ENCODE results near the gene TM7SF2.
"Not testable (repeated sequence)": the region's sequence is repeated elsewhere in the genome, so short reads cannot be mapped to it uniquely, and the experiment has no call there.

TM7SF2 gene

GRCh38 chr11:65114538-65115171, 3.0 kb downstream of the TM7SF2 start:
- Histone ChIP-seq H3K4me1 (peaks cover 5% of the 10 kb centered on the region), H3K4me3 (ENCODE audit: low read depth, low read length) (no peak overlapping the region), H3K36me3 (peaks cover 7% of the 10 kb centered on the region), H3K27me3 (no peaks in the 10 kb centered on the region), H3K9me3 (no peaks in the 10 kb centered on the region)
- no peak for DNase-seq
- TF ChIP-seq, protein P1, sequence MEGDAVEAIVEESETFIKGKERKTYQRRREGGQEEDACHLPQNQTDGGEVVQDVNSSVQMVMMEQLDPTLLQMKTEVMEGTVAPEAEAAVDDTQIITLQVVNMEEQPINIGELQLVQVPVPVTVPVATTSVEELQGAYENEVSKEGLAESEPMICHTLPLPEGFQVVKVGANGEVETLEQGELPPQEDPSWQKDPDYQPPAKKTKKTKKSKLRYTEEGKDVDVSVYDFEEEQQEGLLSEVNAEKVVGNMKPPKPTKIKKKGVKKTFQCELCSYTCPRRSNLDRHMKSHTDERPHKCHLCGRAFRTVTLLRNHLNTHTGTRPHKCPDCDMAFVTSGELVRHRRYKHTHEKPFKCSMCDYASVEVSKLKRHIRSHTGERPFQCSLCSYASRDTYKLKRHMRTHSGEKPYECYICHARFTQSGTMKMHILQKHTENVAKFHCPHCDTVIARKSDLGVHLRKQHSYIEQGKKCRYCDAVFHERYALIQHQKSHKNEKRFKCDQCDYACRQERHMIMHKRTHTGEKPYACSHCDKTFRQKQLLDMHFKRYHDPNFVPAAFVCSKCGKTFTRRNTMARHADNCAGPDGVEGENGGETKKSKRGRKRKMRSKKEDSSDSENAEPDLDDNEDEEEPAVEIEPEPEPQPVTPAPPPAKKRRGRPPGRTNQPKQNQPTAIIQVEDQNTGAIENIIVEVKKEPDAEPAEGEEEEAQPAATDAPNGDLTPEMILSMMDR (IDR thresholded peaks at IDR 0.05; ENCODE audit: low read depth, low read length) = no peak

DNA sequence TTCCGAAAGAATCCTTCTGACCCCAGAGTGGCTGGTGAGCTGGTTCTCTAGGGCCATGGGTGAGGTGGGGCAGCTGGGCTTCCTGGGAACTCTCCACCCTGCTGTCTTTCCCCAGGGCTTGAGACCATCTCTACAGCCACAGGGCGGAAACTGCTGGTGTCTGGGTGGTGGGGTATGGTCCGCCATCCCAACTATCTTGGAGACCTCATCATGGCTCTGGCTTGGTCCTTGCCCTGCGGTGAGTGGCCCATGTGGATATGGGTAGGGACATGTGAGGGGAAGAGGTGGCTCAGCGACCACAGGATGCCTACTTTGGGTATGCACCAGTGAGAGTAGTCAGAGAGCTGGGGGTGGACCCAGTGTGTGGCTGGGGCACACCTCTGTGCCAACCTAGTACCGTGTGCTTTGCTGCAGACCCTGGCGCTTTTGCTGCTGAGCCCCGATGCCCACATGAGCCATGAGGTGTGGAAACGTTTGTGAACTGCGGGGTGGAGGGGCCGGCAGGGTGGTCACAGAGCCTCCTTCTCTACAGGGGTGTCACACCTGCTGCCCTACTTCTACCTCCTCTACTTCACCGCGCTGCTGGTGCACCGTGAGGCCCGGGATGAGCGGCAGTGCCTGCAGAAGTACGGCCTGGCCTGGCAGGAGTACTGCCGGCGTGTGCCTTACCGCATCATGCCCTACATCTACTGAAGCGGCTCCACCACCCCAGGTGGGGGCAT, 3.9 kb downstream of the TM7SF2 start:
- TF ChIP-seq, protein P1 (IDR thresholded peaks at IDR 0.05; ENCODE audit: low read depth, low read length) = no peak
- no peaks in the 10 kb centered on the region for H3K27me3 ChIP-seq
- H3K4me3 ChIP-seq (ENCODE audit: low read depth, low read length) = no peak overlapping the region
- H3K9me3 ChIP-seq = no peaks in the 10 kb centered on the region
- H3K4me1 ChIP-seq = peaks cover 5% of the 10 kb centered on the region
- peaks cover 11% of the 10 kb centered on the region for H3K36me3 ChIP-seq
- no peak for DNase-seq

DNA sequence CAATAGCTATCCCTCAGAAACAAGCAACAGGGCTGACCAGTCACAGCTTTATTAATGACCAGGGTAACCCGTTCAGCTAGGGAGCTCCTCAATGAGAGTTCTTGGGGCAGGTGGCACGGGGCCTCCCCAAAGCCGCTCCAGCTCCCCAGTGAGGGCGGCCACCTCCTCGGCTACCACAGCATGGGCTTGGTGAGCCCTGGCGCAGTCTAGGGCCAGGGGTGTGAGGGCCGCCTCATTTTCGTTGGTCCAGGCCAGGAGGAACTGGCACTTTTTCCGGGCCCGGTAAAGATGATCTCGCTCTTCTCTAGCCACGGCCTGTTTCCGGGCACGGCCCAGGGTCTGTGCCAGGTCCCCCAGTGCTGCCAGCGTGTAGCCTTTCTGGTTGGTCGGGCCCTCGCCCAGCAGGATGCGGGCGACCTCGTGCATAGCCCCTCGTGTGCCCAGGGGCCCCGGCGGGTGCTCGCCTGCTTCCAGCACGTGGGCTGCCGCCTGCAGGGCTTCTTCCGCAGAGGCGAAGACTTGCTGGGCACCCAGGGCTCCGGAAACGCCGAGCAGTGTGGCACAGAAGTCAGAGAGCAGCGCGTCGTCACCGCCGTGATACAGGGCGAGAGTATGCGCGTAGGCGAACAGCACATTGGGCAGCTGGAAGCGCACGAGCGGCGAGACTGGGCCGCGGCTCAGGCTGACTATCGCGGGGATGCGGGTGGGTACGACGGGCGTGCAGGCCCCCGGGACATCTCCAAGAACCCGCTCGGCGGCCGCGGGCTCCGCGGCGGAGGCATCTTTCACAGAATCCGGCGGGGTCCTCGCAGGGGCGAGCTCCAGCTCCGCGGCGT, 4.9 kb downstream of the TM7SF2 start:
- H3K27me3 ChIP-seq = no peaks in the 10 kb centered on the region
- H3K36me3 ChIP-seq = peaks cover 16% of the 10 kb centered on the region
- peak overlapping the region; percentile 82 for H3K4me3 ChIP-seq (ENCODE audit: low read depth, low read length)
- no peaks in the 10 kb centered on the region for H3K9me3 ChIP-seq
- no peak for DNase-seq
- no peaks in the 10 kb centered on the region; the same call in 1 of the 2 replicates for H3K4me1 ChIP-seq
- TF ChIP-seq, protein P1 (IDR thresholded peaks at IDR 0.05; ENCODE audit: low read depth, low read length) = no peak

DNA sequence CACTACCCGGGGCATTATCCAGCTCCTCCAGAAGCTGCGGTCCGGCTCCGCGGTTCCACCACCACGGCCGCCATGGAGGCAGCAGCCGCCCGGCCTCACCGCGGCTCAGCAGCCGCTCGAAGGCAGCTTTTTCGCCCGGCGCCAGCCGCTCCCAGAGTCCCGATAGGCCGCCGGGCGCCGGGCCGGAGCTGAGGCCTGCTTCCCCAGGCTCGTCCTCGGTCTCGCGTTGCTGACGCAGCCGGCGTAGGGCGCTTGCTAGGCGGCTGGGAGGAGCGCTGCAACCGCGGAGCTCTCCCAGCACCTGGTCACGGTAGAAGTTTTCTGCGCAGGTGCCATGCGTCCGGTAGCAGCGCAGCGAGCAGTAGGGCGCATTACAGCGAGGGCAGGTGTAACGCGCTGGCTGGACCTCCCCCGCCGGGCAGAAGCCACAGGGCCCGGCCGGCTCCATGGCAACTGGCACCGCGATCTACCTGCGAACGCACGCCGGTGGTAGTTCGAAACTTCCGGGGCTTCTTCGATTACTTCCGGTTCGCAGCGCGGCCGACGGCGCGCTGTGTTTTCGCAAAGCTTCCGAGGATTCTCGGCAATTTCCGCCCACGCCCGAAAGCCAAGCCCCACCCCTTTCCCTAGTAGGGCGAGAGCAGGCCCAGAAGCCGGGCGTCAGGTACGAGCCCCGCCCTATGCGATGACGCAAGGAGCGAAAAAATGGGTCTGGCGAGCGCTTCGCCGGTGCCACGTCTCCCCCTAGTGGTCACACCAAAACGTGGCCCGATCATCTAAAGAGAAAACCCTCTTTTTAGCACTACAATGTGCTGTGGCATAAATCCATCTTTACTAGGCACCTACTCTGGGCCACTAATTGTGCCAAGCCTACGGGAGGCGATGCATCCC, 5.8 kb downstream of the TM7SF2 start, which contains the start of gene ZNHIT2:
Gene ZNHIT2 (minus strand): TSS at position 496 of the 891 bp plus-strand sequence. CDS start 48 bp downstream, at position 448.
- Histone ChIP-seq H3K9me3 (no peaks in the 10 kb centered on the region), H3K4me3 (ENCODE audit: low read depth, low read length) (peak within 1 kb of the TSS; percentile 82), H3K27me3 (no peaks in the 10 kb centered on the region), H3K4me1 (no peaks in the 10 kb centered on the region; the same call in 1 of the 2 replicates), H3K36me3 (peaks cover 16% of the 10 kb centered on the region)
- DNase-seq = peak; percentile 94
- TF ChIP-seq, protein P1 (IDR thresholded peaks at IDR 0.05; ENCODE audit: low read depth, low read length) = peak; percentile 68

DNA sequence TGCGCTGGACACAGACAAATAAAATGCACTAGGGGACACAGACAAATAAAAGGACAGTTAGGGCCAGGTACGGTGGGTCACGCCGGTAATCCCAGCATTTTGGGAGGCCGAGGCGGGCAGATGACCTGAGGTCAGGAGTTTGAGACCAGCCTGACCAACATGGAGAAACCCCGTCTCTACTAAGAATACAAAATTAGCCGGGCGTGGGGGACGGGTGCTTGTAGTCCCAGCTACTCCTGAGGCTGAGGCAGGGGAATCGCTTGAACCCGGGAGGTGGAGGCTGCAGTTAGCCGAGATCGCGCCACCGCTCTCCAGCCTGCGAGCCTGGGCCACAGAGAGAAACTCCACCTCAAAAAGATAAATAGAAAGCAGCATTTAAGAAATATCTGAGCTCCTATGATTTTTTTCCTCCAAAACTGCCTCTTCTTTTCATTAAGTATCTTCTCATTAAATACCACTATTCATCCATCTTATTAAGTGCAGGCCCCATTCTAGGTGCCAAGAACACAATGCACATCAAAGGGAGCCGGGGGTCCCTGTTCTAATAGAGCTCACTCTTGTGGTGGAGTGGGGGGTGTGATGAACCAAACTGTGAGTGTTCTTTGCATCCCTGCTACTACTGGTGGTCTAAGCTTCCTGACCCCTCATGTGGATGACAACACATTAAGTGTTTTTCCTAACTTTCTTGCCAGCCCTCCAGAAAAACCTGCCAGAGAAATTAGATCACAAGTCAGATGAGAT, 6.6 kb downstream of the TM7SF2 start:
- Histone ChIP-seq H3K9me3 (no peaks in the 10 kb centered on the region), H3K36me3 (peaks cover 16% of the 10 kb centered on the region), H3K4me1 (no peaks in the 10 kb centered on the region; the same call in 1 of the 2 replicates), H3K27me3 (no peaks in the 10 kb centered on the region), H3K4me3 (ENCODE audit: low read depth, low read length) (no peak overlapping the region)
- DNase-seq = no peak
- TF ChIP-seq, protein P1 (IDR thresholded peaks at IDR 0.05; ENCODE audit: low read depth, low read length) = no peak

- not testable (repeated sequence) for H3K4me1 ChIP-seq; H3K4me3 ChIP-seq (ENCODE audit: low read depth, low read length); DNase-seq; H3K27me3 ChIP-seq; H3K9me3 ChIP-seq
- peaks cover 16% of the 10 kb centered on the region for H3K36me3 ChIP-seq
Measured at GRCh38 chr11:65118891-65119669, 7.4 kb downstream of the TM7SF2 start.
